SK-N-MC (cell line): ENCODE data around the gene MYO1F.
A peak's percentile ranks its signal among the peaks of the same experiment; 100 is the strongest.
"Not testable (repeated sequence)": the region's sequence is repeated elsewhere in the genome, so short reads cannot be mapped to it uniquely, and the experiment has no call there.

Experiments used
- DNase-seq: peaks from one replicate; pipeline ENCODE4 v3.0.0-alpha.2; 2011; ENCODE audit warnings: low read depth, low spot score
- H3K27ac ChIP-seq: fragments of 200-600 bp; sonication (generic); 2 replicates; pipeline ENCODE4 v1.5.1; 2016; ENCODE audit warnings: mixed run types
- H3K36me3 ChIP-seq: fragments of 200-600 bp; sonication (generic); 2 replicates; pipeline ENCODE4 v1.6.1; 2017; ENCODE audit warnings: antibody characterized with exemption, low read length, mixed read lengths; ENCODE audit not compliant: insufficient read depth
- H3K4me3 ChIP-seq: fragments of 200-600 bp; sonication (generic); 2 replicates; pipeline ENCODE4 v1.5.1; 2016
- H3K9ac ChIP-seq: fragments of 200-600 bp; sonication (generic); 2 replicates; pipeline ENCODE4 v1.8.0; 2017; ENCODE audit warnings: mixed run types, mixed read lengths; ENCODE audit not compliant: insufficient read length
- H3K9me3 ChIP-seq: fragments of 200-600 bp; sonication (generic); 2 replicates; pipeline ENCODE4 v1.6.1; 2017; ENCODE audit warnings: low read depth, mild to moderate bottlenecking, antibody characterized with exemption, low read length, moderate library complexity, mixed read lengths
- EZH2 ChIP-seq: fragments of 200-600 bp; sonication (generic); IDR thresholded peaks from one replicate; pipeline ENCODE4 v1.6.1; 2017; ENCODE audit warnings: antibody characterized with exemption
- FOXP2 ChIP-seq: optimal IDR thresholded peaks from 2 replicates; pipeline ENCODE3; 2011; ENCODE audit warnings: mild to moderate bottlenecking, moderate library complexity; ENCODE audit not compliant: insufficient read depth; ENCODE audit errors: extremely low read length, control extremely low read depth
- POLR2AphosphoS5 ChIP-seq: IDR thresholded peaks from 2 replicates; pipeline ENCODE4 v1.6.1; 2012; ENCODE audit warnings: mild to moderate bottlenecking, low read depth, low read length, borderline replicate concordance

MYO1F gene

DNA sequence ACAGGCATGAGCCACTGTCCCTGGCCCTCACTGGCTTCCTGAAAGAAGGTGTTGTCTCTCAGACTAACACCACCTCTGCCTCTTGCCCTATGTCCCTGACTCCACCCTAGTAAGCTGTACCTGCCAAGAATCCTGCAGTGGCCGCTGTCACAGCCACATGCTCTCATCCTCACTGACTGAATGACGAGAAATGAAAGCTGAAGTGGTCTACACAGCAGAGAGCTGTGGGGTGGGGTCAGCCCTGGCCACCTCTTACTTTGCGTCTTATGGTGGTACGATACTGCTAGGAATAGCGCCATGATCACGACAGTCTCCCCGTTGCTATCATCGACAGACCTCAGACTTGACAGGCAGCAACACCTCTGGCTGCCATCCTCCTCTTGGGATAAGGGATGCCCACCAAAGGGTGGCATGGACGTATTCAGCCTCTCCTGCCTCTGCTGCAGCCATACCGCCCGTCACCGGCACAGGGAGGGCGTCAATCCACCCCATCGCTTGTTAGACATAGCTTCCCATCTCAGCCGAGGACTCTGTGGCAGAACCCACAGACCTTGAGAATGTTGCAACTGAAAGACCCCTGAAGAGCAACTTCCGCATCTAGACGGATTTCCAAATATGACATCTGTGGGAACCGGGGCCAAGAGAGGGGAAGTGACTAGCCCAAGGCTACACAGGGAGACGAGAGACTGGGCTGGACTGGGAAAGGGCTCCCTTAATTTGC is 809 bp downstream of the MYO1F start:
- H3K9me3 ChIP-seq: no peaks in the 10 kb centered on the region
- TF ChIP-seq POLR2AphosphoS5 (no peak), EZH2 (no peak), FOXP2 (no peak)
- no peak overlapping the region for H3K9ac ChIP-seq
- H3K4me3 ChIP-seq: no peak overlapping the region
- DNase-seq: no peak
- no peaks in the 10 kb centered on the region for H3K36me3 ChIP-seq
- 0 out of 2 replicates have a peak overlapping the region, but pooled peaks have one; percentile 5 for H3K27ac ChIP-seq

DNA sequence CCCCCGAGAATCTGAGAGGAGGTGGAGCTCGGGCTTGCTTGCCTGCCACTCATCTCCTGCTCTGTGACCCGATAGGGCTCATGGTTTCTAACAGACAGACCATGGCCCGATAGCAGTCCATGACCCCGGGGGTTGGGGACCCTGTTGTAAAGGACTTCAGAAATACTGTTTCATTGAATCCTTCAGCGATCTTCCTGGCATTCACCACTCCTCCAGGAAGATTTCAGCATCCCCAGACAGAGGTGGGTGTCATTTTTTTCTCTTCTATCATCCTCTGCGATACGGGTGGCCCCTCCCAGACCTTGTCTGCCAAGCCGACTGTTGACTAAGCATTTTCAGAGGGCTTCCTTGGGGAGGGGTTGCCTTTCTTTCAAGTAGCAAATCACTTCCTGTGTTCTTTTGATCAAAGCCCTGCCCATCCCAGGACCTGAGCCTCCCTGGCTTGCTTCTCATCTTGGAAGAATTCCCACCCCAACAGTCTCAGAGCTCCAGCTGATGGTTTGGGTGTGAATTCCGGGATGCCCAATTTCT is 1.7 kb downstream of the MYO1F start:
- Histone ChIP-seq H3K27ac (no peak overlapping the region), H3K4me3 (peak overlapping the region; percentile 26; the same call in 1 of the 2 replicates), H3K36me3 (no peaks in the 10 kb centered on the region), H3K9ac (no peak overlapping the region), H3K9me3 (no peaks in the 10 kb centered on the region)
- no peak for TF ChIP-seq EZH2
- TF ChIP-seq POLR2AphosphoS5: no peak
- TF ChIP-seq FOXP2: no peak
- DNase-seq: no peak

DNA sequence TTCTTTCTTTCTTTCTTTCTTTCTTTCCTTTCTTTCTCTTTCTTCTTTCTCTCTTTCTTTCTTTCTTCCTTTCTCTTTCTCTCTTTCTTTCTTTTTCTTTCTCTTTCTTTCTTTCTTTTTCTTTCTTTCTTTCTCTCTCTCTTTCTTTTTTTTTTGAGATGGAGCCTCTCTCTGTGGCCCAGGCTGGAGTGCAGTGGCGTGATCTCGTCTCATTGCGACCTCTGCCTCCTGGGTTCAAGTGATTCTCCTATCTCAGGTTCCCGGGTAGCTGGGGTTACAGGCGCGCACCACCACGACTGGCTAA is 2.7 kb downstream of the MYO1F start:
- H3K4me3 ChIP-seq, H3K27ac ChIP-seq, H3K9me3 ChIP-seq, H3K36me3 ChIP-seq, H3K9ac ChIP-seq, DNase-seq: not testable (repeated sequence)

DNA sequence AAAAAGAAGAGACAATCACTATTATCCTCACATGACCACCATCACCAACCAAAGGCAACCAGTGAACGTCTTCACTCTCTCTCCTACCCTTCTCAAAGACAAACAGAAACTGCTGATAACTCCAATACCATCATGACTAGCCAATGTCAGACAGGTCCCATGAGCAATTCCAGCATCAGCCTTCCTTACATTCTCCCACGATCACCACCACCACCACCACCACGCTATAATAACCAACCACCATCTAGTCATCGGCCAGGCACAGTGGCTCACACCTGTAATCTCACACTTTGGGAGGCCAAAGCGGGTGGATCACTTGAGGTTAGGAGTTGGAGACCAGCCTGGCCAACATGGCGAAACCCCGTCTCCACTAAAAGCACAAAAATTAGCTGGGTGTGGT is 3.9 kb downstream of the MYO1F start:
- Histone ChIP-seq H3K27ac (no peak overlapping the region), H3K9ac (no peak overlapping the region), H3K9me3 (no peaks in the 10 kb centered on the region), H3K4me3 (no peak overlapping the region), H3K36me3 (no peaks in the 10 kb centered on the region)
- no peak for DNase-seq
- TF ChIP-seq POLR2AphosphoS5 (no peak), EZH2 (no peak)

DNA sequence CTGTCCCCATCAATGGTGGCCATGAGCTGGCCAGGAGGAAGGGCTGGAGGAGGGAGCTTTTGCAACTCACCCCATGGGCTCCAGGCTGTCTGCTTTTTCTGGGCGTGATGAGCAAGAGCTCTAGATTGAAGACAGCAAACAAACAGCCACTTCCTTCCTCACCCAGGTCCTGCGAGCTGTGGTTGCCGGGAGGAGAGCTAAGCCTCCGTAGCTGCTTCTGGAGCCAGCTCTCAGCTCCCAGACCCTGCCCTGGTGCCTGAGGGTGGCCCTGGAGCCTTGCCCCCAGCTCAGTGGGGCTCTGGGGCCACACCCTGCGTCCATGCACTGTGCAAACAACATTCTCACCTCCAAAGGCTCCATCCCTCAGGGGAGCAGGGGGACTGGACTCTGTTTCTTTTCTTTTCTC is 6.2 kb downstream of the MYO1F start:
- no peaks in the 10 kb centered on the region for H3K9me3 ChIP-seq
- TF ChIP-seq EZH2: no peak
- TF ChIP-seq POLR2AphosphoS5: no peak
- TF ChIP-seq FOXP2: no peak
- no peak overlapping the region for H3K9ac ChIP-seq
- no peaks in the 10 kb centered on the region for H3K36me3 ChIP-seq
- H3K27ac ChIP-seq: no peak overlapping the region
- no peak overlapping the region for H3K4me3 ChIP-seq
- no peak for DNase-seq

DNA sequence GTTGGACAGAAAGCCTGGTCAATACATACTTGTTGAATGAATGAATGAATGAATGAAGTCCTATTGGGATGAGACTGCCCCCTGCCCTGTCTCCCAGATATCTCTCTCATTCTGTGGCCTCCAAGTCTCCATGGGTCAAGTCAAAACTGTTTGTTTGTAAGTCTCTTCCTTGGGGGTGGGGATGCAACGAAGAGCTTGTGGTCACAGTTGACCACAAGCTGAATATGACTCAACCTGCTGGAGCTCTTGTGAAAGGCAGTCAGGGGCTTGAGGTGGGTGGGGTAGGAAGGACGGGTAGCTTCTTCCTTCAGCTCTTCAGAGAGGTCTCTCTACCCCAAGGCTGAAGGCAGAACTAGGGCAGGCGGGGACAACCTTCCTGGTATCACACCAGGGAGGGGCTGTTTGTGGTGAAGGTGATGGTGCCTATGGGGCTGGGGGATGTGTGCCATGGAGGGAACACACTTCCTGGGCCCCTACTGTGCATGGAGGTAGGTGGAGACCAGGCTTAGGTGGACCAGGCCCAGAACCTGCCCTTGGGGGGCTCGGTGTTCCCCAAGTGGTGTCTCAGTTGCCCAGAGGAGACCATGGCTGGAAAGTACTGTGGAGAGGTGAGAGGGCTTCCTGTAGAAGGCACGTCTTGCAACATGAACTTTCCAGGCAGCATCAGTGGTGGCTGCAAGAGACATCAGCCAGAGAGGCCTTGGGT is 8.0 kb downstream of the MYO1F start:
- no peak overlapping the region for H3K9ac ChIP-seq
- H3K4me3 ChIP-seq: no peak overlapping the region
- H3K36me3 ChIP-seq: no peaks in the 10 kb centered on the region
- H3K9me3 ChIP-seq: no peaks in the 10 kb centered on the region
- no peak for DNase-seq
- H3K27ac ChIP-seq: no peak overlapping the region
- TF ChIP-seq POLR2AphosphoS5 (no peak), FOXP2 (no peak), EZH2 (no peak)

DNA sequence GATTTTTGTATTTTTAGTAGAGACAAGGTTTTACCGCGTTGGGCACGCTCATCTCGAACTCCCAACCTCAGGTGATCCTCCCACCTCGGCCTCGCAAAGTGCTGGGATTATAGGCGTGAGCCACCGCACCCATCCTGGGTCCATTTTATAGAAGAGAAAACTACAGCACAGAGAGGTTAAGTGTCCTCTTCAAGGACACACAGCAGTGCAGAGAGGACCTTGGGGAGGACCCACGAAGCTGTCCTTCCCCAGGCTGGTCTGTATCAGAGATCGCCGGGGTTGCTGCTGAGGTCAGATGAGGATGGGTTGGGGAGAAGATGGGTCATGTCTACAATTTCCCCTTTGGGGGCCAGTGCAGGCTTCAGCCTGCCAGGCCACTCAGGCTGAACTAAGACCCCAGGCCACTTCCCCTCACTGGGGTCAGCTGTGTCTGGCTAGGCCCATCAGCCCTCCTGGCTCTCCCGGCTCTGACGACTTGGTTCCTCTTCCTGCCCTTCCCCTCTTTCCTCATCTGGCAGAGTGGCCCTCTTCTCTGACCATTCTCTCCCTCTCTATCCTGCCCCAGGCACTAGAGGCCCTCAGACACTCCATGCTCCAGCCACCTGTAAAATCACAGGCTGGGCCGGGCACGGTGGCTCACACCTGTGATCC is 9.6 kb downstream of the MYO1F start:
- DNase-seq: no peak
- Histone ChIP-seq H3K4me3 (no peak overlapping the region), H3K27ac (no peak overlapping the region), H3K9me3 (no peaks in the 10 kb centered on the region), H3K36me3 (no peaks in the 10 kb centered on the region), H3K9ac (no peak overlapping the region)
- TF ChIP-seq EZH2: no peak
- no peak for TF ChIP-seq POLR2AphosphoS5
- no peak for TF ChIP-seq FOXP2

DNA sequence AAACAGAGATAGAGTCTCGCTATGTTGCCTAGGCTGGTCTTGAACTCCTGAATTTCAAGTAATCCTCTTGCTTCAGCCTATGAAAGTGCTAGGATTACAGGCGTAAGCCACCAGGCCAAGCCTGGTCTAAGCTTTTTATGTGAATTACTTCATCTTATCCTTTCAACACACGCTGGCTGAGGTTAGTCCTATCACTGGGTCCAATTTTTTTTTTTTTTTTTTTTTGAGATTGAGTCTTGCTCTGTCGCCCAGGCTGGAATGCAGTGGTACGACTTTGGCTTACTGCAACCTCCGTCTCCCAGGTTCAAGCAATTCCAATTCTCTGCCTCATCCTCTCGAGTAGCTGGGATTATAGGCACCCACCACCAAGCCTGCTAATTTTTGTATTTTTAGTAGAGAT is 10.4 kb downstream of the MYO1F start:
- Histone ChIP-seq H3K36me3 (no peaks in the 10 kb centered on the region), H3K4me3 (no peak overlapping the region), H3K9ac (no peak overlapping the region), H3K9me3 (no peaks in the 10 kb centered on the region), H3K27ac (no peak overlapping the region)
- DNase-seq: no peak
- TF ChIP-seq EZH2 (no peak), FOXP2 (no peak), POLR2AphosphoS5 (no peak)

DNA sequence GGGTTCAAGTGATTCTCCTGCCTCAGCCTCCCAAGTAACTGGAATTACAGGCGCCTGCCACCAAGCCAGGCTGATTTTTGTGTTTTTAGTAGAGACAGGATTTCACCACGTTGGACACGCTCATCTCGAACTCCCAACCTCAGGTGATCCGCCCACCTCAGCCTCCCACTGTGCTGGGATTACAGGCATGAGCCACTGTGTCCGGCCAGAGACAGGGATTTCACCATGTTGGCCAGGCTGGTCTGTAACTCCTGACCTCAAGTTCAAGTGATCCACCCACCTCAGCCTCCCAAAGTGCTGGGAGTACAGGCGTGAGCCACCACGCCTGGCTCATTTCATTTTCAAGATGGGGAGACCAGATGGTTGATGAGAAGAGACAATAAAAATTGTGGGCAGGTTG is 12.4 kb downstream of the MYO1F start:
- H3K9ac ChIP-seq, H3K9me3 ChIP-seq, H3K36me3 ChIP-seq, DNase-seq, H3K4me3 ChIP-seq, H3K27ac ChIP-seq: not testable (repeated sequence)
